Upper lobe of right lung (tissue), 1 donor: Measurements from ENCODE around the gene BEX2. TPM values are rescaled to one million over a fixed set of nuclear protein-coding genes. Genes with fewer than 3 reads are reported as not detected.
"Not testable (repeated sequence)": the region's sequence is repeated elsewhere in the genome, so short reads cannot be mapped to it uniquely, and the experiment has no call there.

Experiments used
- ATAC-seq: fragments of 200-7000 bp; cut with Tn5 transposase; one replicate; pipeline ENCODE4 v1.9.1; 2020; ENCODE audit warnings: mild to moderate bottlenecking, moderate library complexity
- DNase-seq: peaks from one replicate; pipeline ENCODE4 v3.0.0-alpha.2; 2020
- H3K27ac ChIP-seq: fragments of 200-600 bp; one replicate; pipeline ENCODE4 v1.8.0; 2022
- H3K27me3 ChIP-seq: fragments of 200-600 bp; one replicate; pipeline ENCODE4 v1.8.0; 2022; ENCODE audit warnings: mild to moderate bottlenecking
- H3K36me3 ChIP-seq: fragments of 200-600 bp; one replicate; pipeline ENCODE4 v1.8.0; 2022
- H3K4me1 ChIP-seq: fragments of 200-600 bp; one replicate; pipeline ENCODE4 v1.8.0; 2022
- H3K4me3 ChIP-seq: fragments of 200-600 bp; one replicate; pipeline ENCODE4 v1.8.0; 2022; ENCODE audit warnings: mild to moderate bottlenecking
- H3K9me3 ChIP-seq: fragments of 200-600 bp; one replicate; pipeline ENCODE4 v1.8.0; 2022
- intact Hi-C: fragments of 100-400 bp; cut with DNase I; formaldehyde crosslinking; loops from one replicate; pipeline ENCODE4 v1.11.0; 2022
- total RNA-seq: library from RNA; stranded (reverse); fragmentation: NEBNext Ultra II Directional; extraction: Animal tissue kit (Norgen Biotek cat#: 25700); gene quantifications from one replicate; pipeline ENCODE4 v1.2.1, GENCODE V29; 2021
- TF ChIP-seq, protein P1 (sequence below): fragments of 200-600 bp; IDR thresholded peaks from one replicate; pipeline ENCODE4 v1.8.0; 2022; ENCODE audit warnings: antibody characterized with exemption
- donor health status: DM: no; HTN: yes; CAD: no; lungs with severe emphysema.

The BEX2 gene
- total RNA-seq, 1 donor from 2014 or later = 16.9 TPM

DNA sequence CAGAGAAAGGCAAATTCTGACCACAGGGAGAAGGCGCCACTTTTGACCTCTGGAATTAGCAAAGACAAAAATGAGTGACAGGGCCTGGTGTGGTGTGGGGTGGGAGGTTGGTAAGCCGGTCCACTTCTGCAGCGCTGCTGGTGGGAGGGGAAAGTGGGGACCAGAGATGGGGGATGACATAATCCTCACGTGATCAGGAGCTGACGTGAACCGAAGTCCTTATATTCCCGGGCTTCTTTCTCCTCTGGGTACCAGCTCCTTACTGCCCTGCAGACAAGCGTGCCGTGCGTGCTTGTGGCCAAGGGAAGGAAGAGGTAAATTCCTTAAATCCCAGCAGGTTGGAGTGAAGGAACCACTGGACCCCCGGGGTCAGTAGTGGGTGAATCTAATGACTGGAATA is 19.2 kb upstream of the BEX2 start, which contains the start of gene TCEAL7:
TSS of gene TCEAL7 (plus strand) at position 249 of the 400 bp plus-strand sequence. CDS start 1,165 bp downstream, outside the sequence.
- H3K9me3 ChIP-seq = no peaks in the 10 kb centered on the region
- ATAC-seq (no peak), DNase-seq (no peak)
- H3K27me3 ChIP-seq = no peaks in the 10 kb centered on the region
- TF ChIP-seq, protein P1, sequence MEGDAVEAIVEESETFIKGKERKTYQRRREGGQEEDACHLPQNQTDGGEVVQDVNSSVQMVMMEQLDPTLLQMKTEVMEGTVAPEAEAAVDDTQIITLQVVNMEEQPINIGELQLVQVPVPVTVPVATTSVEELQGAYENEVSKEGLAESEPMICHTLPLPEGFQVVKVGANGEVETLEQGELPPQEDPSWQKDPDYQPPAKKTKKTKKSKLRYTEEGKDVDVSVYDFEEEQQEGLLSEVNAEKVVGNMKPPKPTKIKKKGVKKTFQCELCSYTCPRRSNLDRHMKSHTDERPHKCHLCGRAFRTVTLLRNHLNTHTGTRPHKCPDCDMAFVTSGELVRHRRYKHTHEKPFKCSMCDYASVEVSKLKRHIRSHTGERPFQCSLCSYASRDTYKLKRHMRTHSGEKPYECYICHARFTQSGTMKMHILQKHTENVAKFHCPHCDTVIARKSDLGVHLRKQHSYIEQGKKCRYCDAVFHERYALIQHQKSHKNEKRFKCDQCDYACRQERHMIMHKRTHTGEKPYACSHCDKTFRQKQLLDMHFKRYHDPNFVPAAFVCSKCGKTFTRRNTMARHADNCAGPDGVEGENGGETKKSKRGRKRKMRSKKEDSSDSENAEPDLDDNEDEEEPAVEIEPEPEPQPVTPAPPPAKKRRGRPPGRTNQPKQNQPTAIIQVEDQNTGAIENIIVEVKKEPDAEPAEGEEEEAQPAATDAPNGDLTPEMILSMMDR = no peak
- no peak within 1 kb of the TSS for H3K27ac ChIP-seq
- no peaks in the 10 kb centered on the region for H3K4me1 ChIP-seq
- intact Hi-C loops = no loop called here
- H3K36me3 ChIP-seq = no peaks in the 10 kb centered on the region
- H3K4me3 ChIP-seq = peak within 1 kb of the TSS; percentile 29

DNA sequence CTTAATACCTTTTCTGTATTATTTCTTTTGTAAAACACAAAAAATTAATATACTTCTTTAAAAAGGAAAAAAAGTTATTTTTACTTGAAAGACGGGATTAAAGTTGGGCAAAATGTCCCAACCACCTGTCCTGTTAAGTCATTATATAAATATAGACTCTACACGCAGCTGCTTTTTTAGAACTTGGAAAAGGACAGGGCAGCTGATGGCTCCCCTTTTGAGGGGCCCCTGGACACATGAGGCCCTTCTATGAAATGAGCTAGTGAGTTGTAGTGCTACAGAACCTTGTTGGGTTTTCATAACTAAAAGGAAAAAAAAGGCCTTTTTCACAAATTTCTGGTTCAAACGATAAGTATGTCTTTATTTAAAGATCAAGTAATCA is 600 bp upstream of the BEX2 start:
- Histone ChIP-seq H3K9me3 (no peaks in the 10 kb centered on the region), H3K4me1 (no peaks in the 10 kb centered on the region), H3K36me3 (no peaks in the 10 kb centered on the region), H3K27ac (no peak overlapping the region), H3K27me3 (no peaks in the 10 kb centered on the region), H3K4me3 (no peak overlapping the region)
- no peak for DNase-seq
- intact Hi-C loops = no loop called here
- TF ChIP-seq, protein P1 = no peak
- ATAC-seq = no peak

DNA sequence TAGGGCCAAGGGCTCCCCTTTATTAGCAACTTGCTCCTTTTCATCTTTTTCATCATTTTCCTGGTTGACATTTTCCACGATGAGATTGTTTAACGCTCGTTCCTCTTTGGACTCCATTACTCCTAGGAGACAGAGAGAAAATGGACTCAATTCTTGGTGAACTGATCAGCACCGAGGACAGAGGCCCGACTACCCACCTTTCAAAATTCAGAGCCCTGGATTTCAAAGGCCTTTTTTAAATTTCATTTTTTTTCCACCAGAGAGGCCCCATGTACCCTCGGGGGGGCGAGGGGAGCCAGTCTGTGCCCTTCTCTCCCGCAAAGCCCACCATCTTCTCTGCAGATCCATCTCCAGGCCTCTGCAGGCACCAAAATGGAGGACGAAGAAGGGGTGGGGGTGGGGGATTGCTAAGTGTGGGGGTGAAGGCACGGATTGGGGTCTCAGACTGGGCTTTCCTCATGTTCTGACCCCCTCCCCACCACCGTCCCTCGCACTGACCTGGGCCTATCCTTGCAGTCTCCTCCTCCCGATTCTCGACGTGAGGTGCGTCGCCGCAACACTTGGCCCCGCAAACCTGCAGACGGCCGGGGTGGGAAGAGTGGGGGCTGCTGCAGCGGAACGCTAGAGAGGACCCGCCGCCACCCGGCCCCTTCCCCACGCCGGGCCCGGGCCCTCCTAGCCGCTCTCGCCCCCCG is 783 bp downstream of the BEX2 start:
- no peaks in the 10 kb centered on the region for H3K36me3 ChIP-seq
- no peak overlapping the region for H3K27ac ChIP-seq
- H3K4me1 ChIP-seq = no peaks in the 10 kb centered on the region
- TF ChIP-seq, protein P1 = no peak
- peak; percentile 33 for ATAC-seq
- peak; percentile 55 for DNase-seq
- intact Hi-C loops = no loop called here
- no peaks in the 10 kb centered on the region for H3K27me3 ChIP-seq
- H3K9me3 ChIP-seq = no peaks in the 10 kb centered on the region
- peak overlapping the region; percentile 51 for H3K4me3 ChIP-seq

DNA sequence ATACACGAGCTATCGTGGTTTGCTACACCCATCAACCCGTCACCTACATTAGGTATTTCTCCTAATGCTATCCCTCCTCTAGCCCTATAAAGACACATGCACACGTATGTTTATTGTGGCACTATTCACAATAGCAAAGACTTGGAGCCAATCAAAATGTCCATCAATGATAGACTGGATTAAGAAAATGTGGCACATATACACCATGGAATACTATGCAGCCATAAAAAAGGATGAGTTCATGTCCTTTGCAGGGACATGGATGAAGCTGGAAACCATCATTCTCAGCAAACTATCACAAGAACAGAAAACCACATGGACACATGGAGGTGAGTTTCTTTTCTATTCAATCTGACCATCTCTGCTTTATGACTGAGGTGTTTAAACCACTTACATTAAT is 5.1 kb downstream of the BEX2 start:
- H3K36me3 ChIP-seq, H3K4me1 ChIP-seq, H3K27me3 ChIP-seq, intact Hi-C loops, H3K4me3 ChIP-seq, DNase-seq, H3K27ac ChIP-seq, ATAC-seq, H3K9me3 ChIP-seq: not testable (repeated sequence)

DNA sequence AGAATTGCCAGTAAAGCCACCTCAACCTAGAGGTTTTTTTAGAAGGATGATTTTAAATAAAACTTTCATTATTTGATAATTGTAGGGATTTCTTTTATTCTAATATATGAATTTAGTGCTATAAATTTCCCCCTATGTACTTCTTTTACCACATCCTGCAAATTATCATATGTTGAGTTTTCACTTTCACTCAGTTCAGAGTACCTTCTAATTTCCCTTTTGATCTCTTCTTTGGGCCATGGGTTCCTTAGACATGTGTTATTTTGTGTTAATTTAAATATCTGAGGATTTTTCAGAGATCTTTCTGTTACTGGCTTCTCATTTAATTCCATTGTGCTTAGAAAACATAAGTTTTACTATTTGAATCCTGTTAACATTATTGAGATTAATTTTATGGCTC is 6.1 kb downstream of the BEX2 start:
- TF ChIP-seq, protein P1 = no peak
- no peak overlapping the region for H3K4me3 ChIP-seq
- no peaks in the 10 kb centered on the region for H3K36me3 ChIP-seq
- no peaks in the 10 kb centered on the region for H3K4me1 ChIP-seq
- no peaks in the 10 kb centered on the region for H3K27me3 ChIP-seq
- DNase-seq (no peak), ATAC-seq (no peak)
- intact Hi-C loops = no loop called here
- H3K9me3 ChIP-seq = no peaks in the 10 kb centered on the region
- H3K27ac ChIP-seq = no peak overlapping the region

DNA sequence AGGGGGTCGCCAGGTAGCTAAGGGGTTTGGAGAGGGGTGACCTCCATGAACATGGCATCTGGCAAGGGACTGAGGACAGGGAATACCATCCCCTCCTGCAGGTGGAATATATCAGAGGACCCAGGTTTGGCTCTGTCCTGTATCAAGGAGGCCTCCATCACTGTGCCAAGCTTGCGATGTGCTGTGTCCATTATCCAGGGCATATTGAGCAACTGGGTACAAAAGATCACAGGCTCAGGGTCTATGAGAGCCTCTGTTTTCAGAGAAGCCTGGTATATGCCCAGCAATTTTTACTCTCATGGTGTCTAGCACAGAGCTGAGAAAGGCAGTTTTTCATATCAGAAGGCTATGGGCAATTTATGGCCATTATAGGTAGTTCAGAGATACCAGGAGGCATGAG is 17.7 kb downstream of the BEX2 start:
- ATAC-seq = no peak
- intact Hi-C loops = no loop called here
- no peak for DNase-seq

More for the DNA sequence above, 17.7 kb downstream of the BEX2 start:
- TF ChIP-seq, protein P1 = no peak
- Histone ChIP-seq H3K27ac (no peak overlapping the region), H3K4me3 (no peak overlapping the region), H3K9me3 (no peaks in the 10 kb centered on the region), H3K27me3 (no peaks in the 10 kb centered on the region), H3K36me3 (no peaks in the 10 kb centered on the region), H3K4me1 (no peaks in the 10 kb centered on the region)
